Hypothalamus (tissue), 51 donors: ENCODE data around the gene TOMM5.
"Not testable (repeated sequence)": the region's sequence is repeated elsewhere in the genome, so short reads cannot be mapped to it uniquely, and the experiment has no call there.

Experiments
- DNase-seq, 51 donors: peaks; one replicate each; lab custom pipeline; 2025; lab: John Stamatoyannopoulos, UW

TOMM5 gene

GRCh38 chr9:37617161-37617560, 24.8 kb upstream of the TOMM5 start:
- no peak for DNase-seq

GRCh38 chr9:37611961-37612360, 19.6 kb upstream of the TOMM5 start:
- no peak for DNase-seq

GRCh38 chr9:37611014-37611413, 18.6 kb upstream of the TOMM5 start:
- DNase-seq, result no peak

GRCh38 chr9:37609735-37610397, 17.5 kb upstream of the TOMM5 start:
- no peak for DNase-seq

GRCh38 chr9:37608250-37608649, 15.9 kb upstream of the TOMM5 start:
- DNase-seq, result no peak

GRCh38 chr9:37604296-37604695, 11.9 kb upstream of the TOMM5 start:
- DNase-seq, result peak in 1 of 51 donors; percentile 5

GRCh38 chr9:37602817-37603216, 10.4 kb upstream of the TOMM5 start:
- DNase-seq, result no peak

GRCh38 chr9:37602061-37602460, 9.7 kb upstream of the TOMM5 start:
- DNase-seq, result not testable (repeated sequence)

GRCh38 chr9:37596504-37596903, 4.1 kb upstream of the TOMM5 start:
- no peak for DNase-seq

GRCh38 chr9:37593883-37594448, 1.6 kb upstream of the TOMM5 start:
- no peak for DNase-seq

GRCh38 chr9:37587521-37587920, 4.9 kb downstream of the TOMM5 start:
- no peak for DNase-seq

GRCh38 chr9:37583522-37584121, 8.8 kb downstream of the TOMM5 start:
- DNase-seq, result no peak

GRCh38 chr9:37582548-37583157, 9.7 kb downstream of the TOMM5 start:
- peak in 1 of 51 donors; percentile 56 for DNase-seq

GRCh38 chr9:37575921-37576721, 16.3 kb downstream of the TOMM5 start, which contains the start of gene FBXO10:
Gene FBXO10 (minus strand): TSS chr9:37576380. CDS start chr9:37541768, 34,612 bp downstream.
- DNase-seq, result peak in 50 of 51 donors; percentile 19 to 83 (median 62)

GRCh38 chr9:37575511-37575914, 16.9 kb downstream of the TOMM5 start:
- peak in 3 of 51 donors; percentile 9 to 42 (median 35) for DNase-seq

GRCh38 chr9:37575001-37575400, 17.4 kb downstream of the TOMM5 start:
- peak in 1 of 51 donors; percentile 39 for DNase-seq

- peak in 2 of 51 donors; percentile 13 to 23 for DNase-seq
Measured at GRCh38 chr9:37574241-37574721, 18.1 kb downstream of the TOMM5 start.

- DNase-seq, result no peak
Measured at GRCh38 chr9:37571282-37571681, 21.1 kb downstream of the TOMM5 start.

GRCh38 chr9:37566716-37567115, 25.7 kb downstream of the TOMM5 start:
- no peak for DNase-seq
